A549 (cell line): ENCODE data around the gene CD2. TPM values are rescaled to one million over a fixed set of nuclear protein-coding genes. Genes with fewer than 3 reads are reported as not detected.

Experiments
- ATAC-seq, 2 experiments: fragments of 200-7000 bp in 1 of 2; fragments of >200 bp in 1 of 2; cut with Nextera tagmentation in 1 of 2; cut with Tn5 transposase in 1 of 2; 3 replicates each; pipeline versions ENCODE4 v1.8.0 to v1.9.1; 2018 to 2020; ENCODE audit warnings: mild to moderate bottlenecking in 1 of 2, moderate library complexity in 1 of 2
- CTCF ChIA-PET: fragments of 300-600 bp; sonication (Branson Sonifier 250); formaldehyde crosslinking; extraction: SDS; loops from one replicate; lab custom pipeline; 2021; ENCODE audit warnings: antibody characterized with exemption, inconsistent platforms; lab: Yijun Ruan, JAX
- POLR2A ChIA-PET: fragments of 350-600 bp; formaldehyde crosslinking; extraction: SDS; loops from one replicate; lab custom pipeline; 2021; ENCODE audit warnings: antibody characterized with exemption, inconsistent platforms; lab: Yijun Ruan, JAX
- DNase-seq, 2 experiments: peaks; one replicate each; pipeline versions ENCODE4 v3.0.0 to v3.0.0-alpha.2; 2011 to 2016; ENCODE audit warnings: low read depth in 1 of 2, low spot score in 1 of 2
- FAIRE-seq: peaks from 2 replicates; lab custom pipeline; 2011; peaks lifted over from hg19 to GRCh38; lab: Jason Lieb, UNC
- H3K27ac ChIP-seq, 2 experiments: fragments of >200 bp; sonication (Bioruptor Twin); formaldehyde crosslinking; 3 replicates each; pipeline ENCODE4 v1.5.1; 2016 to 2017
- H3K4me1 ChIP-seq: fragments of >200 bp; sonication (Bioruptor Twin); formaldehyde crosslinking; 3 replicates; pipeline ENCODE4 v1.6.1; 2016
- H3K4me2 ChIP-seq: fragments of >200 bp; sonication (Bioruptor Twin); formaldehyde crosslinking; 3 replicates; pipeline ENCODE4 v1.6.1; 2016
- H3K4me3 ChIP-seq: fragments of >200 bp; sonication (Bioruptor Twin); formaldehyde crosslinking; 3 replicates; pipeline ENCODE4 v1.5.1; 2016
- H3K9me3 ChIP-seq: fragments of >200 bp; sonication (Bioruptor Twin); formaldehyde crosslinking; 3 replicates; pipeline ENCODE4 v1.6.1; 2016
- CBX2 ChIP-seq: fragments of 200-600 bp; sonication (generic); IDR thresholded peaks from 2 replicates; pipeline ENCODE4 v1.6.1; 2016; ENCODE audit warnings: low read depth, mild to moderate bottlenecking, borderline replicate concordance
- CBX8 ChIP-seq: fragments of 200-600 bp; sonication (generic); IDR thresholded peaks from 2 replicates; pipeline ENCODE4 v1.6.1; 2016
- CHD2 ChIP-seq: fragments of 150-350 bp; IDR thresholded peaks from 2 replicates; pipeline ENCODE4 v1.6.1; 2014; ENCODE audit warnings: low read length; ENCODE audit not compliant: partially characterized antibody
- CHD4 ChIP-seq: fragments of 200-600 bp; sonication (generic); IDR thresholded peaks from 2 replicates; pipeline ENCODE4 v1.6.1; 2016; ENCODE audit warnings: antibody characterized with exemption, mild to moderate bottlenecking, borderline replicate concordance
- EHF ChIP-seq: fragments of 250-450 bp; sonication (Bioruptor Pico); IDR thresholded peaks from 2 replicates; pipeline ENCODE4 v1.5.0; 2020; ENCODE audit warnings: mild to moderate bottlenecking
- EP300 ChIP-seq, 2 experiments: fragments of >200 bp; sonication (Bioruptor Twin); formaldehyde crosslinking; IDR thresholded peaks; 2 replicates in 1 of 2; 3 replicates in 1 of 2; pipeline ENCODE4 v1.6.1; 2016 to 2017
- ESRRA ChIP-seq: fragments of 150-350 bp; IDR thresholded peaks from 2 replicates; pipeline ENCODE4 v1.6.1; 2014; ENCODE audit warnings: mild to moderate bottlenecking, low read length, borderline replicate concordance
- FOSL2 ChIP-seq, 2 experiments: fragments of 450-650 bp in 1 of 2; fragments of >200 bp in 1 of 2; sonication (Bioruptor Twin) in 1 of 2; formaldehyde crosslinking; IDR thresholded peaks; 2 replicates each; pipeline versions ENCODE4 v1.5.0 to v1.6.1; 2016 to 2020; ENCODE audit warnings: mild to moderate bottlenecking in 1 of 2, moderate library complexity in 1 of 2
- HDAC2 ChIP-seq: fragments of 200-600 bp; sonication (generic); IDR thresholded peaks from 2 replicates; pipeline ENCODE4 v1.6.1; 2016
- HEYL ChIP-seq: fragments of 250-450 bp; sonication (Bioruptor Pico); IDR thresholded peaks from 2 replicates; pipeline ENCODE4 v1.8.0; 2021; ENCODE audit warnings: mild to moderate bottlenecking, moderate library complexity
- HOXA7 ChIP-seq: fragments of 250-450 bp; sonication (Bioruptor Pico); IDR thresholded peaks from 2 replicates; pipeline ENCODE4 v1.5.0; 2020; ENCODE audit warnings: mild to moderate bottlenecking, moderate library complexity
- HOXB13 ChIP-seq: fragments of 250-450 bp; sonication (Bioruptor Pico); IDR thresholded peaks from 2 replicates; pipeline ENCODE4 v1.5.0; 2020; ENCODE audit warnings: low read depth, mild to moderate bottlenecking, moderate library complexity
- JUN ChIP-seq, 2 experiments: fragments of >200 bp; sonication (Bioruptor Twin); formaldehyde crosslinking; IDR thresholded peaks; 2 replicates in 1 of 2; 3 replicates in 1 of 2; pipeline ENCODE4 v1.6.1; 2016 to 2017
- JUNB ChIP-seq: fragments of >200 bp; sonication (Bioruptor Twin); formaldehyde crosslinking; IDR thresholded peaks from 2 replicates; pipeline ENCODE4 v1.6.1; 2016
- KDM1A ChIP-seq: fragments of 200-600 bp; sonication (generic); IDR thresholded peaks from 2 replicates; pipeline ENCODE4 v1.6.1; 2016; ENCODE audit warnings: low read depth, mild to moderate bottlenecking
- MAFK ChIP-seq: fragments of 450-650 bp; IDR thresholded peaks from 2 replicates; pipeline ENCODE4 v1.6.1; 2014; ENCODE audit not compliant: partially characterized antibody
- MAZ ChIP-seq: fragments of 150-350 bp; IDR thresholded peaks from 2 replicates; pipeline ENCODE4 v1.6.1; 2014; ENCODE audit warnings: antibody characterized with exemption, low read depth, low read length, borderline replicate concordance
- NFE2L2 ChIP-seq: fragments of 150-350 bp; conservative IDR thresholded peaks from 2 replicates; pipeline ENCODE4 v1.6.1; 2014; ENCODE audit warnings: low read length
- POLR2A ChIP-seq: IDR thresholded peaks from 2 replicates; pipeline ENCODE4 v1.6.1; 2012; ENCODE audit warnings: mild to moderate bottlenecking, low read length
- POLR2AphosphoS2 ChIP-seq: conservative IDR thresholded peaks from 2 replicates; pipeline ENCODE4 v1.6.1; 2012; ENCODE audit warnings: low read length, improper control_type of control experiment, inconsistent platforms
- RCOR1 ChIP-seq: fragments of 150-350 bp; IDR thresholded peaks from 2 replicates; pipeline ENCODE4 v1.6.1; 2014; ENCODE audit warnings: antibody characterized with exemption, low read length, low read depth
- RNF2 ChIP-seq: fragments of 200-600 bp; sonication (generic); IDR thresholded peaks from 2 replicates; pipeline ENCODE4 v1.6.1; 2016; ENCODE audit warnings: low read depth, mild to moderate bottlenecking, antibody characterized with exemption, moderate library complexity, borderline replicate concordance
- ZNF302 ChIP-seq: fragments of 250-450 bp; sonication (Bioruptor Pico); IDR thresholded peaks from 2 replicates; pipeline ENCODE4 v1.9.0; 2021; ENCODE audit warnings: inconsistent platforms, mild to moderate bottlenecking, moderate library complexity
- WGBS: methylation state at CpG from one replicate; pipeline ENCODE4 v1.1.6; 2017; ENCODE audit errors: missing lambda C conversion rate; 5-methylcytosine and 5-hydroxymethylcytosine counted together
- polyA plus RNA-seq, 4 experiments: library from polyadenylated mRNA; depleted of rRNA in 3 of 4; stranded (reverse); fragments of >200 nt; fragmentation: RNase III in 1 of 4; extraction: RNeasy Plus Mini Kit Qiagen cat#74134 plus additional on column Dnase treatment in 1 of 4; gene quantifications; 2 replicates in 3 of 4; 3 replicates in 1 of 4; pipeline ENCODE4 v1.2.3, GENCODE V29; 2011 to 2017
- TF ChIP-seq, protein P1 (sequence below): fragments of >200 bp; sonication (Bioruptor Twin); formaldehyde crosslinking; IDR thresholded peaks from 3 replicates; pipeline ENCODE4 v1.5.1; 2016
- TF ChIP-seq, protein P2 (sequence below): fragments of 450-650 bp; IDR thresholded peaks from 2 replicates; pipeline ENCODE4 v1.6.1; 2014; ENCODE audit warnings: antibody characterized with exemption
- TF ChIP-seq, protein P3 (sequence below): fragments of >200 bp; sonication (Bioruptor Twin); formaldehyde crosslinking; IDR thresholded peaks from 3 replicates; pipeline ENCODE4 v1.6.1; 2016
- TF ChIP-seq, protein P4 (sequence below): IDR thresholded peaks from 2 replicates; pipeline ENCODE4 v1.6.1; 2012

Gene CD2
- polyA plus RNA-seq, 2 of the 4 experiments (the other 2 are of a cell fraction) = not detected

DNA sequence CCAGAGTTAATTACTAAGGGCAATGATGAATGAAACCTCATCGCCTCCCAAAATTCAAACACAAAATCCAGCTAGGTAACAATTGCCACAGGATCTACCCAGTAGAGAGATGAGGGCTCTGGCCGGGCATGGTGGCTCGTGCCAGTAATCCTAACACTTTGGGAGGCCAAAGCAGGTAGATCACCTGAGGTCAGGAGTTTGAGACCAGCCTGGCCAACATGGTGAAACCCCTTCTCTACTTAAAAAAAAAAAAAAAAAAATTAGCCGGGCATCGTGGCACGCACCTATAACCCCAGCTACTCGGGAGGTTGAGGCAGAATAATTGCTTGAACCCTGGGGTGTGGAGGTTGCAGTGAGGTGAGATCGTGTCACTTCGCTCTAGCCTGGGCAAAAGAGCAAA, 15.8 kb downstream of the CD2 start:
- Histone ChIP-seq H3K4me2 (no peak overlapping the region), H3K27ac (no peak overlapping the region), H3K4me1 (no peaks in the 10 kb centered on the region), H3K4me3 (no peak overlapping the region), H3K9me3 (no peaks in the 10 kb centered on the region)
- TF ChIP-seq CHD4 (no peak), EP300 (IDR thresholded peaks at IDR 0.05) (no peak), HOXA7 (no peak), POLR2AphosphoS2 (no peak), ESRRA (no peak), MAFK (no peak), CBX2 (no peak), CHD2 (no peak), MAZ (no peak), NFE2L2 (no peak), HEYL (CRISPR knock-in tag) (no peak), RNF2 (no peak), FOSL2 (IDR thresholded peaks at IDR 0.05) (no peak), FOSL2 (CRISPR knock-in tag; IDR thresholded peaks at IDR 0.05) (no peak)
- TF ChIP-seq, protein P1, sequence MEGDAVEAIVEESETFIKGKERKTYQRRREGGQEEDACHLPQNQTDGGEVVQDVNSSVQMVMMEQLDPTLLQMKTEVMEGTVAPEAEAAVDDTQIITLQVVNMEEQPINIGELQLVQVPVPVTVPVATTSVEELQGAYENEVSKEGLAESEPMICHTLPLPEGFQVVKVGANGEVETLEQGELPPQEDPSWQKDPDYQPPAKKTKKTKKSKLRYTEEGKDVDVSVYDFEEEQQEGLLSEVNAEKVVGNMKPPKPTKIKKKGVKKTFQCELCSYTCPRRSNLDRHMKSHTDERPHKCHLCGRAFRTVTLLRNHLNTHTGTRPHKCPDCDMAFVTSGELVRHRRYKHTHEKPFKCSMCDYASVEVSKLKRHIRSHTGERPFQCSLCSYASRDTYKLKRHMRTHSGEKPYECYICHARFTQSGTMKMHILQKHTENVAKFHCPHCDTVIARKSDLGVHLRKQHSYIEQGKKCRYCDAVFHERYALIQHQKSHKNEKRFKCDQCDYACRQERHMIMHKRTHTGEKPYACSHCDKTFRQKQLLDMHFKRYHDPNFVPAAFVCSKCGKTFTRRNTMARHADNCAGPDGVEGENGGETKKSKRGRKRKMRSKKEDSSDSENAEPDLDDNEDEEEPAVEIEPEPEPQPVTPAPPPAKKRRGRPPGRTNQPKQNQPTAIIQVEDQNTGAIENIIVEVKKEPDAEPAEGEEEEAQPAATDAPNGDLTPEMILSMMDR = no peak
- TF ChIP-seq, protein P2, sequence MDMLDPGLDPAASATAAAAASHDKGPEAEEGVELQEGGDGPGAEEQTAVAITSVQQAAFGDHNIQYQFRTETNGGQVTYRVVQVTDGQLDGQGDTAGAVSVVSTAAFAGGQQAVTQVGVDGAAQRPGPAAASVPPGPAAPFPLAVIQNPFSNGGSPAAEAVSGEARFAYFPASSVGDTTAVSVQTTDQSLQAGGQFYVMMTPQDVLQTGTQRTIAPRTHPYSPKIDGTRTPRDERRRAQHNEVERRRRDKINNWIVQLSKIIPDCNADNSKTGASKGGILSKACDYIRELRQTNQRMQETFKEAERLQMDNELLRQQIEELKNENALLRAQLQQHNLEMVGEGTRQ = no peak
- TF ChIP-seq, protein P3, sequence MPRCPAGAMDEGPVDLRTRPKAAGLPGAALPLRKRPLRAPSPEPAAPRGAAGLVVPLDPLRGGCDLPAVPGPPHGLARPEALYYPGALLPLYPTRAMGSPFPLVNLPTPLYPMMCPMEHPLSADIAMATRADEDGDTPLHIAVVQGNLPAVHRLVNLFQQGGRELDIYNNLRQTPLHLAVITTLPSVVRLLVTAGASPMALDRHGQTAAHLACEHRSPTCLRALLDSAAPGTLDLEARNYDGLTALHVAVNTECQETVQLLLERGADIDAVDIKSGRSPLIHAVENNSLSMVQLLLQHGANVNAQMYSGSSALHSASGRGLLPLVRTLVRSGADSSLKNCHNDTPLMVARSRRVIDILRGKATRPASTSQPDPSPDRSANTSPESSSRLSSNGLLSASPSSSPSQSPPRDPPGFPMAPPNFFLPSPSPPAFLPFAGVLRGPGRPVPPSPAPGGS = no peak
- ChIA-PET POLR2A (no interaction called here), CTCF (interaction anchor here (1.1 kb wide), 1 partner anchor 8 kb away, joined by 3 read pairs; no protein-coding TSS in a partner anchor)
- no peak for DNase-seq
- FAIRE-seq = no peak
- 66% methylated on average over 8 of the region's 9 CpGs for WGBS
- ATAC-seq = no peak

DNA sequence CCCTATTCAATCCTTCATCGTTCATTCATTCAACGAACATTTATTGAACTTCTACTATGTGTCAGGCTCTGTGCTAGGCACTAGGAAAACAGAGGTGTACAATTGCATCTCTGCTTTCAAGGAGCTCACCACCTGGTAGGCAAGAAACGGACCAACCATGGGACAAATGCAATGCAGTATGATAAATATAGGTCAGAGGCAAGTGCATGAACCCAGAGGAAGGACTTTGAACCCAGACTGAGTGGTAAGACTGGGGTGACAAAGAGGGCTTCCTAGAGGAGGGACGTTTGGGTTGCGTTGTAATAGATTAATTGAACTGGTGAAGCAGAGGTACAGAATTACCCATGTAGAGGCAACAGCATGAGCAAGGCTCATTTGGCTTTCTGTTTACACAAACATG, 16.4 kb downstream of the CD2 start:
- H3K27ac ChIP-seq = no peak overlapping the region
- H3K9me3 ChIP-seq = no peaks in the 10 kb centered on the region
- 41% methylated on average over 5 of the region's 5 CpGs for WGBS
- POLR2A ChIA-PET = no interaction called here
- no peak overlapping the region for H3K4me3 ChIP-seq
- DNase-seq (no peak), FAIRE-seq (no peak), ATAC-seq (no peak)
- no peak for TF ChIP-seq EHF (CRISPR knock-in tag)
- TF ChIP-seq ZNF302 (CRISPR knock-in tag) = no peak
- TF ChIP-seq KDM1A = no peak
- TF ChIP-seq HOXA7 = no peak
- TF ChIP-seq POLR2A = no peak
- TF ChIP-seq, protein P4, sequence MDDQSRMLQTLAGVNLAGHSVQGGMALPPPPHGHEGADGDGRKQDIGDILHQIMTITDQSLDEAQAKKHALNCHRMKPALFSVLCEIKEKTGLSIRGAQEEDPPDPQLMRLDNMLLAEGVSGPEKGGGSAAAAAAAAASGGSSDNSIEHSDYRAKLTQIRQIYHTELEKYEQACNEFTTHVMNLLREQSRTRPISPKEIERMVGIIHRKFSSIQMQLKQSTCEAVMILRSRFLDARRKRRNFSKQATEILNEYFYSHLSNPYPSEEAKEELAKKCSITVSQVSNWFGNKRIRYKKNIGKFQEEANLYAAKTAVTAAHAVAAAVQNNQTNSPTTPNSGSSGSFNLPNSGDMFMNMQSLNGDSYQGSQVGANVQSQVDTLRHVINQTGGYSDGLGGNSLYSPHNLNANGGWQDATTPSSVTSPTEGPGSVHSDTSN = no peak
- no peak for TF ChIP-seq CBX8
- TF ChIP-seq RCOR1 = no peak
- no peak for TF ChIP-seq JUN (IDR thresholded peaks at IDR 0.05)
- no peak for TF ChIP-seq HOXB13 (CRISPR knock-in tag)
- no peak for TF ChIP-seq RNF2
- TF ChIP-seq, protein P2 = no peak
- no peak for TF ChIP-seq JUNB
- TF ChIP-seq HDAC2 = no peak
- TF ChIP-seq CBX2 = no peak
- H3K4me2 ChIP-seq = no peak overlapping the region
- H3K4me1 ChIP-seq = no peaks in the 10 kb centered on the region
- CTCF ChIA-PET = interaction anchor here (1.1 kb wide), 1 partner anchor 9 kb away, joined by 3 read pairs; no protein-coding TSS in a partner anchor
